H1 (cell line): ENCODE results near the gene OSBPL2. TPM values are rescaled to one million over a fixed set of nuclear protein-coding genes. Genes with fewer than 3 reads are reported as not detected.

ENCODE experiments used
- CTCF ChIA-PET: fragments of 300-600 bp; sonication (Branson Sonifier 250); formaldehyde crosslinking; loops from one replicate; lab custom pipeline; 2021; ENCODE audit not compliant: partially characterized antibody; lab: Charles Lee
- POLR2A ChIA-PET: fragments of 300-600 bp; sonication (Branson Sonifier 250); formaldehyde crosslinking; loops from one replicate; lab custom pipeline; 2021; ENCODE audit warnings: inconsistent platforms; ENCODE audit not compliant: partially characterized antibody; lab: Charles Lee
- DNase-seq, 2 experiments: peaks; one replicate each; pipeline versions ENCODE4 v3.0.0 to v3.0.0-alpha.2; 2010 to 2022; ENCODE audit warnings: low spot score in 2 of 2, low read depth in 1 of 2, mixed read lengths in 1 of 2
- FAIRE-seq: peaks from 2 replicates; lab custom pipeline; 2011; peaks lifted over from hg19 to GRCh38; lab: Jason Lieb, UNC
- H2AFZ ChIP-seq: 2 replicates; pipeline ENCODE4 v1.8.1; 2012; ENCODE audit warnings: low read length, inconsistent platforms
- H2AK5ac ChIP-seq: 2 replicates; pipeline ENCODE4 v1.6.1; 2013; ENCODE audit warnings: low read depth, low read length
- H2BK120ac ChIP-seq: replicated peaks from 2 replicates; pipeline ENCODE3; 2013; ENCODE audit warnings: low read depth, low read length, inconsistent platforms
- H2BK12ac ChIP-seq: 2 replicates; pipeline ENCODE4 v1.6.1; 2013; ENCODE audit warnings: low read depth, low read length
- H2BK15ac ChIP-seq: 2 replicates; pipeline ENCODE4 v1.6.1; 2013; ENCODE audit warnings: low read length
- H2BK20ac ChIP-seq: 2 replicates; pipeline ENCODE4 v1.6.1; 2013; ENCODE audit warnings: low read length
- H2BK5ac ChIP-seq: 2 replicates; pipeline ENCODE4 v1.6.1; 2013; ENCODE audit warnings: low read depth, low read length
- H3K14ac ChIP-seq: 2 replicates; pipeline ENCODE4 v1.6.1; 2013; ENCODE audit warnings: inconsistent platforms; ENCODE audit not compliant: insufficient read length
- H3K18ac ChIP-seq: 2 replicates; pipeline ENCODE4 v1.6.1; 2013; ENCODE audit warnings: low read length; ENCODE audit errors: extremely low read depth
- H3K23ac ChIP-seq: 2 replicates; pipeline ENCODE4 v1.6.1; 2013; ENCODE audit warnings: inconsistent platforms; ENCODE audit not compliant: insufficient read length
- H3K23me2 ChIP-seq: 2 replicates; pipeline ENCODE4 v1.6.1; 2013; ENCODE audit warnings: low read depth, low read length
- H3K27ac ChIP-seq: 2 replicates; pipeline ENCODE4 v1.6.1; 2011; ENCODE audit warnings: low read depth, low read length, inconsistent platforms
- H3K27me3 ChIP-seq, 4 experiments: replicated peaks in 1 of 4; 1 replicate in 1 of 4; 2 replicates in 3 of 4; pipeline versions ENCODE4 v1.6.1 to v1.8.1; 2011 to 2013; ENCODE audit warnings: low read length in 3 of 4, mild to moderate bottlenecking in 3 of 4, inconsistent platforms in 2 of 4, mixed read lengths in 2 of 4, moderate library complexity in 1 of 4; ENCODE audit not compliant: control insufficient read depth in 3 of 4, insufficient read depth in 3 of 4; ENCODE audit errors: extremely low read depth in 1 of 4
- H3K36me3 ChIP-seq, 4 experiments: 2 replicates each; pipeline versions ENCODE4 v1.6.1 to v1.8.1; 2011 to 2013; ENCODE audit warnings: mild to moderate bottlenecking in 4 of 4, low read length in 3 of 4, moderate library complexity in 2 of 4, control low read depth in 1 of 4, inconsistent platforms in 1 of 4; ENCODE audit not compliant: insufficient read depth in 4 of 4, control insufficient read depth in 2 of 4
- H3K4ac ChIP-seq: replicated peaks from 2 replicates; pipeline ENCODE3; 2013; ENCODE audit warnings: low read length, low read depth, mixed read lengths, inconsistent platforms; ENCODE audit not compliant: insufficient read length
- H3K4me1 ChIP-seq, 4 experiments: replicated peaks in 1 of 4; 1 replicate in 1 of 4; 2 replicates in 3 of 4; pipeline versions ENCODE4 v1.6.1 to v1.8.1; 2011 to 2013; ENCODE audit warnings: low read length in 3 of 4, inconsistent platforms in 2 of 4, mixed read lengths in 1 of 4; ENCODE audit not compliant: insufficient read depth in 4 of 4, control insufficient read depth in 3 of 4
- H3K4me2 ChIP-seq, 2 experiments: 2 replicates each; pipeline versions ENCODE4 v1.6.1 to v1.8.1; 2011 to 2013; ENCODE audit warnings: low read depth in 2 of 2, low read length in 2 of 2, control low read depth in 1 of 2, inconsistent platforms in 1 of 2, mild to moderate bottlenecking in 1 of 2; ENCODE audit not compliant: insufficient read depth in 1 of 2
- H3K4me3 ChIP-seq, 4 experiments: fragments of 200-600, 300-600 bp in 1 of 4; sonication (generic), shearing (Covaris generic), sonication (Bioruptor Twin) in 1 of 4; 2 replicates each; pipeline versions ENCODE4 v1.5.1 to v1.8.1; 2011 to 2016; ENCODE audit warnings: low read length in 4 of 4, low read depth in 3 of 4, control low read depth in 2 of 4, inconsistent platforms in 2 of 4, mild to moderate bottlenecking in 2 of 4, mixed read lengths in 1 of 4, moderate library complexity in 1 of 4; ENCODE audit not compliant: insufficient read depth in 2 of 4; ENCODE audit errors: extremely low read depth in 1 of 4
- H3K56ac ChIP-seq: replicated peaks from 2 replicates; pipeline ENCODE3; 2013; ENCODE audit warnings: low read depth, mild to moderate bottlenecking, mixed read lengths, low read length, inconsistent platforms; ENCODE audit not compliant: insufficient read length
- H3K79me1 ChIP-seq: 2 replicates; pipeline ENCODE4 v1.6.1; 2013; ENCODE audit warnings: low read depth, low read length, control low read depth
- H3K79me2 ChIP-seq, 2 experiments: 2 replicates each; pipeline versions ENCODE4 v1.6.1 to v1.8.1; 2012 to 2013; ENCODE audit warnings: low read length in 2 of 2, mild to moderate bottlenecking in 2 of 2, inconsistent platforms in 1 of 2; ENCODE audit not compliant: insufficient read depth in 2 of 2, control insufficient read depth in 1 of 2
- H3K9ac ChIP-seq, 4 experiments: replicated peaks in 1 of 4; 1 replicate in 1 of 4; 2 replicates in 3 of 4; pipeline versions ENCODE4 v1.6.1 to v1.8.1; 2011 to 2013; ENCODE audit warnings: low read depth in 3 of 4, low read length in 3 of 4, control low read depth in 2 of 4, mild to moderate bottlenecking in 2 of 4, moderate library complexity in 2 of 4, inconsistent platforms in 1 of 4; ENCODE audit errors: extremely low read depth in 1 of 4
- H3K9me3 ChIP-seq, 2 experiments: 2 replicates each; pipeline versions ENCODE4 v1.6.1 to v1.8.1; 2012 to 2013; ENCODE audit warnings: mild to moderate bottlenecking in 2 of 2, moderate library complexity in 2 of 2, control low read depth in 1 of 2, inconsistent platforms in 1 of 2, low read depth in 1 of 2, low read length in 1 of 2, mixed read lengths in 1 of 2; ENCODE audit not compliant: insufficient read depth in 2 of 2
- H4K20me1 ChIP-seq, 2 experiments: replicated peaks in 1 of 2; 2 replicates each; pipeline versions ENCODE3 to v1.8.1; 2011 to 2013; ENCODE audit warnings: inconsistent platforms in 2 of 2, low read length in 2 of 2, mild to moderate bottlenecking in 1 of 2; ENCODE audit not compliant: insufficient read depth in 2 of 2, control insufficient read depth in 1 of 2
- H4K5ac ChIP-seq: 2 replicates; pipeline ENCODE4 v1.6.1; 2013; ENCODE audit warnings: low read length, low read depth, mixed read lengths, inconsistent platforms; ENCODE audit not compliant: insufficient read length
- H4K8ac ChIP-seq: 2 replicates; pipeline ENCODE4 v1.8.0; 2013; ENCODE audit warnings: mild to moderate bottlenecking, moderate library complexity, low read length, inconsistent platforms; ENCODE audit not compliant: insufficient read depth; ENCODE audit errors: extremely low read depth
- H4K91ac ChIP-seq: replicated peaks from 2 replicates; pipeline ENCODE3; 2013; ENCODE audit warnings: low read length, mixed read lengths, inconsistent platforms; ENCODE audit not compliant: insufficient read length
- BCL11A ChIP-seq, 2 experiments: IDR thresholded peaks; one replicate each; pipeline ENCODE4 v1.6.1; 2011; ENCODE audit warnings: low read depth in 2 of 2, low read length in 2 of 2, mild to moderate bottlenecking in 2 of 2
- CEBPB ChIP-seq: IDR thresholded peaks from 2 replicates; pipeline ENCODE4 v1.6.1; 2012; ENCODE audit warnings: low read depth, low read length
- CHD1 ChIP-seq: IDR thresholded peaks from 2 replicates; pipeline ENCODE4 v1.6.1; 2012; ENCODE audit warnings: low read depth, low read length, improper control_type of control experiment
- EZH2 ChIP-seq: fragments of 200-600 bp; sonication (generic); IDR thresholded peaks from 2 replicates; pipeline ENCODE4 v1.7.1; 2012; ENCODE audit warnings: low read depth, mild to moderate bottlenecking, moderate library complexity, low read length, inconsistent platforms; ENCODE audit not compliant: severe bottlenecking
- GABPA ChIP-seq: IDR thresholded peaks from 2 replicates; pipeline ENCODE4 v1.6.1; 2011; ENCODE audit warnings: mild to moderate bottlenecking, low read length, moderate library complexity, borderline replicate concordance; ENCODE audit not compliant: insufficient read depth
- MAFK ChIP-seq: IDR thresholded peaks from 2 replicates; pipeline ENCODE4 v1.6.1; 2012; ENCODE audit warnings: low read depth, mild to moderate bottlenecking, improper control_type of control experiment, low read length
- MAX ChIP-seq: IDR thresholded peaks from 2 replicates; pipeline ENCODE4 v1.6.1; 2012; ENCODE audit warnings: inconsistent platforms
- NANOG ChIP-seq: IDR thresholded peaks from 2 replicates; pipeline ENCODE4 v1.6.1; 2011; ENCODE audit warnings: low read length, low read depth, mild to moderate bottlenecking, inconsistent platforms; ENCODE audit not compliant: insufficient read depth, poor library complexity, severe bottlenecking
- RXRA ChIP-seq: IDR thresholded peaks from 2 replicates; pipeline ENCODE4 v1.6.1; 2011; ENCODE audit warnings: low read depth, mild to moderate bottlenecking, low read length, moderate library complexity; ENCODE audit not compliant: insufficient read depth
- SIX5 ChIP-seq: IDR thresholded peaks from 2 replicates; pipeline ENCODE4 v1.6.1; 2011; ENCODE audit warnings: mild to moderate bottlenecking, low read depth, low read length
- SRF ChIP-seq: IDR thresholded peaks from 2 replicates; pipeline ENCODE4 v1.6.1; 2011; ENCODE audit warnings: mild to moderate bottlenecking, low read depth, low read length, moderate library complexity
- ZNF274 ChIP-seq: IDR thresholded peaks from 2 replicates; pipeline ENCODE4 v1.7.0; 2012; ENCODE audit warnings: low read length, borderline replicate concordance; ENCODE audit errors: extremely low read depth
- WGBS, 2 experiments: shearing (Covaris generic) in 1 of 2; methylation state at CpG; one replicate each; pipeline versions ENCODE4 v1.1.6 to v1.1.7; 2013 to 2015; ENCODE audit warnings: low lambda C conversion rate in 2 of 2, mixed read lengths in 2 of 2, inconsistent platforms in 1 of 2, low coverage in 1 of 2, missing lambda C conversion rate in 1 of 2; ENCODE audit not compliant: insufficient replicate concordance in 2 of 2, insufficient coverage in 1 of 2, insufficient read length in 1 of 2; ENCODE audit errors: extremely low coverage in 1 of 2, missing lambda C conversion rate in 1 of 2; 5-methylcytosine and 5-hydroxymethylcytosine counted together
- polyA plus RNA-seq, 7 experiments: library from polyadenylated mRNA; depleted of rRNA in 3 of 7; stranded (reverse) in 5 of 7; unstranded in 2 of 7; fragments of >200 nt in 5 of 7; fragments of 200-250 nt in 2 of 7; gene quantifications; 1 replicate in 5 of 7; 2 replicates in 1 of 7; 4 replicates in 1 of 7; pipeline versions ENCODE4 v1.2.1 to v1.2.3, GENCODE V29; 2011 to 2013; ENCODE audit warnings: missing spikeins in 2 of 7, mixed read lengths in 2 of 7
- total RNA-seq: library from RNA; stranded (reverse); fragmentation: NEBNext Ultra II Directional; extraction: Animal tissue kit (Norgen Biotek cat#: 25700); gene quantifications from 2 replicates; pipeline ENCODE4 v1.2.1, GENCODE V29; 2021
- TF ChIP-seq, protein P1 (sequence below): IDR thresholded peaks from 2 replicates; pipeline ENCODE4 v1.6.1; 2012; ENCODE audit warnings: inconsistent platforms

Gene OSBPL2
- total and polyA plus RNA-seq, 2 of the 8 experiments (the other 6 are each of a cell fraction or from before 2014, with no cell fraction given): 11.7 to 42.4 TPM

DNA sequence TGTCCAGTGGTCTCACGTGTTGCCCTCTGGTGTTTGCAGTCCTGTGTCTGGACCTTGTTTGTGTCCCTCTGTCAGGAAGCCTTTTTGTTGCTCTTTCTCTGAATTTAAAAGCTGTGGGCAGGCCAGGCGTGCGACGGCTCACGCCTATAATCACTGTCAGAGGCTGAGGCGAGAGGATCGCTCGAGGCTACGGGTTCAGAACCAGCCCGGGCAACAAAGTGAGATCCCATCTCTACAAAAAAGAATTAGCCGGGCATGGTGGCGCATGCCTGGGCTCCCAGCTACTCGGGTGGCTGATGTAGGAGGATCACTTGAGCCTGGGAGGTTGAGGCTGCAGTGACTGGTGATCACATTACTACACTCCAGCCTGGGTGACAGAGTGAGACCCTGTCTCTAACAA lies 28.5 kb downstream of the OSBPL2 start:
- no peak overlapping the region for H3K27ac ChIP-seq
- H4K20me1 ChIP-seq: peaks cover 0 to 5% of the 10 kb centered on the region in 2 experiments
- H2AFZ ChIP-seq: no peak overlapping the region
- no peak overlapping the region for H3K4me2 ChIP-seq
- WGBS, 2 experiments: 87% methylated on average over 13 of the region's 13 CpGs; no CpG with 5 or more reads in 1 of the 2 experiments
- H3K23me2 ChIP-seq: no peaks in the 10 kb centered on the region
- H4K91ac ChIP-seq: no peak overlapping the region
- no peak overlapping the region for H2BK5ac ChIP-seq
- H3K56ac ChIP-seq: no peak overlapping the region
- H3K27me3 ChIP-seq: no peaks in the 10 kb centered on the region
- no peak overlapping the region for H2BK12ac ChIP-seq
- no peak overlapping the region for H4K5ac ChIP-seq
- no peak overlapping the region for H3K23ac ChIP-seq
- no peak overlapping the region for H3K14ac ChIP-seq
- no peaks in the 10 kb centered on the region for H3K4me1 ChIP-seq
- H3K79me2 ChIP-seq: no peaks in the 10 kb centered on the region
- H2BK15ac ChIP-seq: no peak overlapping the region
- no peak overlapping the region for H3K18ac ChIP-seq
- H3K4ac ChIP-seq: no peak overlapping the region
- FAIRE-seq (no peak), DNase-seq (no peak)
- H2AK5ac ChIP-seq: no peak overlapping the region
- H2BK120ac ChIP-seq: no peak overlapping the region
- H2BK20ac ChIP-seq: no peak overlapping the region
- peaks cover 0 to 2% of the 10 kb centered on the region in 2 experiments; a peak in 2 of 4 replicates for H3K9me3 ChIP-seq
- H4K8ac ChIP-seq: no peak overlapping the region; the same call in 1 of the 2 replicates
- no peak overlapping the region for H3K9ac ChIP-seq
- no peak overlapping the region for H3K4me3 ChIP-seq
- peaks cover 6% of the 10 kb centered on the region for H3K79me1 ChIP-seq
- POLR2A ChIA-PET: no interaction called here
- peaks cover 2 to 24% (median 15%) of the 10 kb centered on the region in 4 experiments; a peak in 6 of 8 replicates for H3K36me3 ChIP-seq
- CTCF ChIA-PET: interaction anchor here (0.8 to 1.5 kb wide), 4 partner anchors 11 to 256 kb away, joined by 3 to 4 read pairs (median 4); no protein-coding TSS in a partner anchor
- TF ChIP-seq BCL11A (IDR thresholded peaks at IDR 0.05; ENCODE audit: low read depth in 2 of 2, low read length in 2 of 2): no peak
- TF ChIP-seq MAFK: no peak
- TF ChIP-seq, protein P1, sequence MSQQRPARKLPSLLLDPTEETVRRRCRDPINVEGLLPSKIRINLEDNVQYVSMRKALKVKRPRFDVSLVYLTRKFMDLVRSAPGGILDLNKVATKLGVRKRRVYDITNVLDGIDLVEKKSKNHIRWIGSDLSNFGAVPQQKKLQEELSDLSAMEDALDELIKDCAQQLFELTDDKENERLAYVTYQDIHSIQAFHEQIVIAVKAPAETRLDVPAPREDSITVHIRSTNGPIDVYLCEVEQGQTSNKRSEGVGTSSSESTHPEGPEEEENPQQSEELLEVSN: no peak
- no peak for TF ChIP-seq NANOG
- no peak for TF ChIP-seq EZH2
- no peak for TF ChIP-seq SRF
- no peak for TF ChIP-seq CEBPB
- no peak for TF ChIP-seq SIX5
- no peak for TF ChIP-seq CHD1
- no peak for TF ChIP-seq MAX
- no peak for TF ChIP-seq ZNF274
- TF ChIP-seq RXRA: no peak
- no peak for TF ChIP-seq GABPA
